HG03159 (cell line): ENCODE data around the gene LIPG.
"Not testable (repeated sequence)": the region's sequence is repeated elsewhere in the genome, so short reads cannot be mapped to it uniquely, and the experiment has no call there.

Source experiments
- ATAC-seq: cut with Tn5 transposase; IDR thresholded peaks from one replicate; pipeline ENCODE4 v1.9.1; 2021; ENCODE audit warnings: mild to moderate bottlenecking, moderate library complexity; ENCODE audit not compliant: unreplicated experiment

Gene LIPG

GRCh38 chr18:49561289-49562193, at the start of gene LIPG:
LIPG (plus strand) TSS chr18:49562057; CDS start chr18:49562309, 252 bp downstream.
- ATAC-seq = peak; percentile 68

- ATAC-seq = not testable (repeated sequence)
These were observed 49.0 kb upstream of the LIPG start for GRCh38 chr18:49512876-49513275.

- ATAC-seq = no peak
These were observed 47.3 kb upstream of the LIPG start for GRCh38 chr18:49514577-49514976.

GRCh38 chr18:49515003-49515402, 46.9 kb upstream of the LIPG start:
- ATAC-seq = not testable (repeated sequence)

GRCh38 chr18:49515516-49515915, 46.3 kb upstream of the LIPG start:
- no peak for ATAC-seq

GRCh38 chr18:49517483-49517882, 44.4 kb upstream of the LIPG start:
- no peak for ATAC-seq

GRCh38 chr18:49519101-49519971, 42.5 kb upstream of the LIPG start:
- ATAC-seq = no peak

- ATAC-seq = no peak
These were observed 41.2 kb upstream of the LIPG start for GRCh38 chr18:49520661-49521145.

GRCh38 chr18:49521216-49521835, 40.5 kb upstream of the LIPG start:
- no peak for ATAC-seq

- not testable (repeated sequence) for ATAC-seq
These were observed 38.2 kb upstream of the LIPG start for GRCh38 chr18:49523580-49524093.

- no peak for ATAC-seq
These were observed 37.5 kb upstream of the LIPG start for GRCh38 chr18:49524349-49524748.

- ATAC-seq = no peak
These were observed 36.9 kb upstream of the LIPG start for GRCh38 chr18:49524951-49525350.

GRCh38 chr18:49525981-49526380, 35.9 kb upstream of the LIPG start:
- ATAC-seq = no peak

GRCh38 chr18:49527631-49528327, 34.1 kb upstream of the LIPG start:
- ATAC-seq = no peak

GRCh38 chr18:49529596-49529995, 32.3 kb upstream of the LIPG start:
- ATAC-seq = no peak

GRCh38 chr18:49531678-49532153, 30.1 kb upstream of the LIPG start:
- ATAC-seq = no peak

GRCh38 chr18:49534846-49535601, 26.8 kb upstream of the LIPG start:
- no peak for ATAC-seq

- ATAC-seq = no peak
These were observed 24.5 kb upstream of the LIPG start for GRCh38 chr18:49537232-49537896.

- ATAC-seq = no peak
These were observed 17.5 kb upstream of the LIPG start for GRCh38 chr18:49544362-49544761.
